Measurements from ENCODE around the gene APOBEC4.

APOBEC4 gene

GRCh38 chr1:183596500-183596899 lies 56.6 kb downstream of the APOBEC4 start:
- Histone ChIP-seq H3K9me3 (no peaks in the 10 kb centered on the region), H3K4me3 (no peak overlapping the region), H3K36me3 (replicated peaks) (no peaks in the 10 kb centered on the region), H3K27me3 (ENCODE audit: low read depth) (no peaks in the 10 kb centered on the region), H3K4me1 (peaks cover 7% of the 10 kb centered on the region; the same call in 1 of the 2 replicates)
- in situ Hi-C loops (cut with MboI; ENCODE audit: low sequenced_read_pairs) = no loop called here
- DNase-seq (ENCODE audit: low spot score in 2 of 2) = no peak

Data from HAP-1 (cell line).